Kidney epithelial cell (primary cell): ENCODE measurements around the gene SH3GL3. TPM values are rescaled to one million over a fixed set of nuclear protein-coding genes. Genes with fewer than 3 reads are reported as not detected.

Experiments
- DNase-seq: peaks from one replicate; pipeline ENCODE4 v3.0.0-alpha.2; 2010; ENCODE audit warnings: low read depth
- H3K27me3 ChIP-seq: 2 replicates; pipeline ENCODE4 v1.6.0; 2011; ENCODE audit warnings: low read length; ENCODE audit not compliant: control insufficient read depth, insufficient read depth
- H3K36me3 ChIP-seq: 2 replicates; pipeline ENCODE4 v1.5.1; 2011; ENCODE audit warnings: low read length; ENCODE audit not compliant: control insufficient read depth, insufficient read depth
- H3K4me3 ChIP-seq: 2 replicates; pipeline ENCODE4 v1.5.1; 2011; ENCODE audit warnings: low read depth, mild to moderate bottlenecking, control low read depth, low read length
- CTCF ChIP-seq: IDR thresholded peaks from 2 replicates; pipeline ENCODE4 v1.5.1; 2011; ENCODE audit warnings: mild to moderate bottlenecking, moderate library complexity, low read length, control low read depth, inconsistent platforms; ENCODE audit not compliant: insufficient read depth, poor library complexity, severe bottlenecking
- total RNA-seq: library from RNA; depleted of rRNA; stranded (reverse); fragments of >200 nt; gene quantifications from 2 replicates; pipeline ENCODE4 v1.2.3, GENCODE V29; 2015

The SH3GL3 gene
- total RNA-seq, 1 donor from 2014 or later, result 1.0 TPM

- no peak overlapping the region for H3K4me3 ChIP-seq
- DNase-seq, result no peak
- no peaks in the 10 kb centered on the region for H3K36me3 ChIP-seq
- H3K27me3 ChIP-seq, result no peaks in the 10 kb centered on the region
- no peak for TF ChIP-seq CTCF
Measured at GRCh38 chr15:83422081-83422480, 25.1 kb upstream of the SH3GL3 start.

GRCh38 chr15:83422541-83422940 is 24.6 kb upstream of the SH3GL3 start:
- no peak for TF ChIP-seq CTCF
- Histone ChIP-seq H3K4me3 (no peak overlapping the region), H3K36me3 (no peaks in the 10 kb centered on the region), H3K27me3 (no peaks in the 10 kb centered on the region)
- no peak for DNase-seq

GRCh38 chr15:83424101-83424500 is 23.0 kb upstream of the SH3GL3 start:
- no peaks in the 10 kb centered on the region for H3K36me3 ChIP-seq
- no peak for DNase-seq
- no peak for TF ChIP-seq CTCF
- H3K4me3 ChIP-seq, result no peak overlapping the region
- no peaks in the 10 kb centered on the region for H3K27me3 ChIP-seq

- DNase-seq, result no peak
- Histone ChIP-seq H3K4me3 (no peak overlapping the region), H3K36me3 (no peaks in the 10 kb centered on the region), H3K27me3 (no peaks in the 10 kb centered on the region)
- TF ChIP-seq CTCF, result no peak
Measured at GRCh38 chr15:83430441-83430840, 16.7 kb upstream of the SH3GL3 start.

GRCh38 chr15:83431521-83431920 is 15.6 kb upstream of the SH3GL3 start:
- no peak for TF ChIP-seq CTCF
- H3K4me3 ChIP-seq, result no peak overlapping the region
- no peaks in the 10 kb centered on the region for H3K36me3 ChIP-seq
- no peaks in the 10 kb centered on the region for H3K27me3 ChIP-seq
- no peak for DNase-seq

GRCh38 chr15:83435202-83435601 is 11.9 kb upstream of the SH3GL3 start:
- Histone ChIP-seq H3K27me3 (no peaks in the 10 kb centered on the region), H3K4me3 (no peak overlapping the region), H3K36me3 (no peaks in the 10 kb centered on the region)
- TF ChIP-seq CTCF, result no peak
- DNase-seq, result no peak
